ENCODE results near the gene CHGA.

DNA sequence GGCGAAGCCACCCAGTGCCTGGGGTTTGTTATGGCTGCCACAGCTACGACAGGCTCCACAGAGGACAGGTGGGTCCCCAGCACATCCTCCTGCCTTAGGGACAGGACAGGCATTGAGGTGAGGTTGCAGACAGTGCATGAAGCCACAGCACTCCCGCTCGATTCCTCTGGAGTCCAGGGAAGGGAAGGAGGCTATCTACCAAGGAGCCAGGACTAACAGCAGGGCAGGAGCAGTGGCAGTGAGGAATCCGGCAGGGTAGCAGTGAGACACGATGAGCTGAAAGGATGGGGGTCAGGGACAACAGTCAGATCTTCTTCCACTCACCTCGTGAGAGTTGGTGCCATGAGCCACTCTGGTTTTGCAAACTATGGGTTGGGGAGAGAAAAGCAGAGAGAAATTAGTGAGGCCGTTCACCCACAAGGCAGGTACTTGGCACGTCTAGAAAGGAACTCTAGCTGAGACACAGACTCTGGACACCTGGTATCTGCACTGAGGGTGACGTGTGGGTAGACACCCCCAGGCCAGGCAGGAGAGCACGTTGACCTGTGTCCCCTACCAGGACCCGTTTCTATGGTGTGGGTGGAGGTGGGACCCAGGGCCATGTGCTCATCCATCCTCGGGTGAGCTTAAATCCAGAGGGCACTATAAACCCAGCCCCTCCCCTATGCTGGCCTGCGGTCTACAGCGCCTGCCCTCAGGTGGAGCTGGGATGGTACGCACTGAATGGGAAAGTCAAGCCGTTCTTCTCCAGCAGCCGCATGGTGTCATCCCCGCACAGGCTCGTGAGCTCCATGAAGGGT is 39.3 kb downstream of the CHGA start:
- no peak for TF ChIP-seq POLR2AphosphoS5 (IDR thresholded peaks at IDR 0.05; ENCODE audit: low read length)
- TF ChIP-seq, protein P1, sequence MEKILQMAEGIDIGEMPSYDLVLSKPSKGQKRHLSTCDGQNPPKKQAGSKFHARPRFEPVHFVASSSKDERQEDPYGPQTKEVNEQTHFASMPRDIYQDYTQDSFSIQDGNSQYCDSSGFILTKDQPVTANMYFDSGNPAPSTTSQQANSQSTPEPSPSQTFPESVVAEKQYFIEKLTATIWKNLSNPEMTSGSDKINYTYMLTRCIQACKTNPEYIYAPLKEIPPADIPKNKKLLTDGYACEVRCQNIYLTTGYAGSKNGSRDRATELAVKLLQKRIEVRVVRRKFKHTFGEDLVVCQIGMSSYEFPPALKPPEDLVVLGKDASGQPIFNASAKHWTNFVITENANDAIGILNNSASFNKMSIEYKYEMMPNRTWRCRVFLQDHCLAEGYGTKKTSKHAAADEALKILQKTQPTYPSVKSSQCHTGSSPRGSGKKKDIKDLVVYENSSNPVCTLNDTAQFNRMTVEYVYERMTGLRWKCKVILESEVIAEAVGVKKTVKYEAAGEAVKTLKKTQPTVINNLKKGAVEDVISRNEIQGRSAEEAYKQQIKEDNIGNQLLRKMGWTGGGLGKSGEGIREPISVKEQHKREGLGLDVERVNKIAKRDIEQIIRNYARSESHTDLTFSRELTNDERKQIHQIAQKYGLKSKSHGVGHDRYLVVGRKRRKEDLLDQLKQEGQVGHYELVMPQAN (conservative IDR thresholded peaks at IDR 0.05) = no peak
- no peak for TF ChIP-seq EZH2 (IDR thresholded peaks at IDR 0.05; ENCODE audit: borderline replicate concordance, control insufficient read depth, low read depth, low read length)
- TF ChIP-seq, protein P2, sequence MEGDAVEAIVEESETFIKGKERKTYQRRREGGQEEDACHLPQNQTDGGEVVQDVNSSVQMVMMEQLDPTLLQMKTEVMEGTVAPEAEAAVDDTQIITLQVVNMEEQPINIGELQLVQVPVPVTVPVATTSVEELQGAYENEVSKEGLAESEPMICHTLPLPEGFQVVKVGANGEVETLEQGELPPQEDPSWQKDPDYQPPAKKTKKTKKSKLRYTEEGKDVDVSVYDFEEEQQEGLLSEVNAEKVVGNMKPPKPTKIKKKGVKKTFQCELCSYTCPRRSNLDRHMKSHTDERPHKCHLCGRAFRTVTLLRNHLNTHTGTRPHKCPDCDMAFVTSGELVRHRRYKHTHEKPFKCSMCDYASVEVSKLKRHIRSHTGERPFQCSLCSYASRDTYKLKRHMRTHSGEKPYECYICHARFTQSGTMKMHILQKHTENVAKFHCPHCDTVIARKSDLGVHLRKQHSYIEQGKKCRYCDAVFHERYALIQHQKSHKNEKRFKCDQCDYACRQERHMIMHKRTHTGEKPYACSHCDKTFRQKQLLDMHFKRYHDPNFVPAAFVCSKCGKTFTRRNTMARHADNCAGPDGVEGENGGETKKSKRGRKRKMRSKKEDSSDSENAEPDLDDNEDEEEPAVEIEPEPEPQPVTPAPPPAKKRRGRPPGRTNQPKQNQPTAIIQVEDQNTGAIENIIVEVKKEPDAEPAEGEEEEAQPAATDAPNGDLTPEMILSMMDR (IDR thresholded peaks at IDR 0.05 in 2 of 3, conservative IDR thresholded peaks at IDR 0.05 in 1 of 3; ENCODE audit: control insufficient read depth in 2 of 3, extremely low read depth in 1 of 3, insufficient read depth in 1 of 3, low read depth in 3 of 3, low read length in 3 of 3) = no peak
- no peak for TF ChIP-seq JUND (IDR thresholded peaks at IDR 0.05; ENCODE audit: low read depth, low read length)
- TF ChIP-seq POLR2A (IDR thresholded peaks at IDR 0.05; ENCODE audit: low read depth, low read length) = no peak
- TF ChIP-seq, protein P3, sequence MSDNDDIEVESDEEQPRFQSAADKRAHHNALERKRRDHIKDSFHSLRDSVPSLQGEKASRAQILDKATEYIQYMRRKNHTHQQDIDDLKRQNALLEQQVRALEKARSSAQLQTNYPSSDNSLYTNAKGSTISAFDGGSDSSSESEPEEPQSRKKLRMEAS (IDR thresholded peaks at IDR 0.05; ENCODE audit: low read depth, low read length) = no peak
- no peak for TF ChIP-seq STAT3 (IDR thresholded peaks at IDR 0.05; ENCODE audit: low read depth, low read length)
- no peak for TF ChIP-seq CEBPZ (IDR thresholded peaks at IDR 0.05; ENCODE audit: low read depth, low read length)
- TF ChIP-seq NRF1 (conservative IDR thresholded peaks at IDR 0.05; ENCODE audit: low read depth, low read length) = no peak
- TF ChIP-seq RAD21 (IDR thresholded peaks at IDR 0.05; ENCODE audit: insufficient read depth, low read depth, low read length) = no peak
- no peak for TF ChIP-seq MYC (IDR thresholded peaks at IDR 0.05; ENCODE audit: insufficient read depth, insufficient read length, insufficient replicate concordance, low read length, severe bottlenecking)

Measured in GM12878 (cell line).